Measurements from ENCODE around the gene SCD. TPM values are rescaled to one million over a fixed set of nuclear protein-coding genes. Genes with fewer than 3 reads are reported as not detected.

The SCD gene
- total RNA-seq, 1 experiment from 2014 or later, result 652 TPM

- no peak for TF ChIP-seq REST (IDR thresholded peaks at IDR 0.05; ENCODE audit: low read depth)
- TF ChIP-seq ATF3 (IDR thresholded peaks at IDR 0.05), result no peak
- no peak for TF ChIP-seq POLR2AphosphoS5 (IDR thresholded peaks at IDR 0.05; ENCODE audit: low read depth, low read length)
- no peak for TF ChIP-seq SP1 (IDR thresholded peaks at IDR 0.05; ENCODE audit: low read depth)
- TF ChIP-seq CEBPB (IDR thresholded peaks at IDR 0.05; ENCODE audit: low read depth), result no peak
- no peak for TF ChIP-seq JUND (IDR thresholded peaks at IDR 0.05)
- no peak for TF ChIP-seq ZNF274 (IDR thresholded peaks at IDR 0.05; ENCODE audit: low read depth, low read length)
- no peak for TF ChIP-seq YY1 (IDR thresholded peaks at IDR 0.05; ENCODE audit: extremely low read depth, insufficient replicate concordance, low read depth, low read length)
- no peak for TF ChIP-seq SIN3A (IDR thresholded peaks at IDR 0.05; ENCODE audit: low read depth)
- no peak for TF ChIP-seq ZFX (IDR thresholded peaks at IDR 0.05)
- no peak for TF ChIP-seq CBX3 (IDR thresholded peaks at IDR 0.05; ENCODE audit: low read depth)
- no peak for TF ChIP-seq EZH2 (IDR thresholded peaks at IDR 0.05)
- TF ChIP-seq TCF7L2 (IDR thresholded peaks at IDR 0.05; ENCODE audit: borderline replicate concordance, extremely low read depth, insufficient read depth, insufficient read length), result no peak
Observed at GRCh38 chr10:100330079-100330478, 17.0 kb upstream of the SCD start, which contains the start of gene PKD2L1 (continued).

- no TSS peak for BruUV-seq (replicated peaks)
- intact Hi-C loops (cut with micrococcal nuclease), result no loop called here
- no peaks in the 10 kb centered on the region for H4K20me1 ChIP-seq (ENCODE audit: insufficient read depth)
- no peak overlapping the region for H3K4me3 ChIP-seq (replicated peaks in 1 of 2; ENCODE audit: low read depth in 1 of 2, low read length in 2 of 2)
- DNase-seq (ENCODE audit: low read depth, low spot score) (no peak), ATAC-seq (no peak)
- no peaks in the 10 kb centered on the region for H3K9me2 ChIP-seq (ENCODE audit: insufficient read depth)
- no peaks in the 10 kb centered on the region for H3K4me1 ChIP-seq (ENCODE audit: control insufficient read depth in 1 of 2, insufficient read depth in 2 of 2, low read length in 2 of 2)
- H3K4me2 ChIP-seq (ENCODE audit: low read length), result no peak overlapping the region
- RAD21 ChIA-PET (ENCODE audit: low non-redundant PET in 1 of 2, low total read pairs in 2 of 2, uncharacterized antibody in 2 of 2, unreplicated experiment in 2 of 2), result no interaction called here
- H3K36me3 ChIP-seq (ENCODE audit: control insufficient read depth in 1 of 2, insufficient read depth in 2 of 2, low read length in 2 of 2), result no peaks in the 10 kb centered on the region
- H3K9ac ChIP-seq (ENCODE audit: low read length), result no peak overlapping the region
- POLR2A ChIA-PET, result interaction anchor here (0.6 kb wide), 1 partner anchor 202 kb away, joined by 3 read pairs; the partner anchor contains the start of gene HIF1AN
- H3K9me3 ChIP-seq (ENCODE audit: control insufficient read depth in 1 of 2, insufficient read depth in 1 of 2, low read depth in 1 of 2, low read length in 2 of 2), result no peaks in the 10 kb centered on the region
- no peaks in the 10 kb centered on the region for H3K79me2 ChIP-seq (ENCODE audit: insufficient read depth, low read length)
- no peak overlapping the region for H3K27ac ChIP-seq (ENCODE audit: low read depth, low read length)
- no peak overlapping the region for H2AFZ ChIP-seq (ENCODE audit: low read depth, low read length, poor library complexity, severe bottlenecking)
- CTCF ChIA-PET, result interaction anchor here (1.2 to 1.6 kb wide), 2 partner anchors 10 to 14 kb away, joined by 3 read pairs; partner anchors contain the start of gene SCD
- peaks cover 38% of the 10 kb centered on the region; the same call in 1 of the 2 replicates for H3K27me3 ChIP-seq (ENCODE audit: insufficient read depth, low read length)
- no peak for TF ChIP-seq EGR1 (IDR thresholded peaks at IDR 0.05; ENCODE audit: low read depth)
- no peak for TF ChIP-seq TCF7L2 (IDR thresholded peaks at IDR 0.05; ENCODE audit: borderline replicate concordance, extremely low read depth, insufficient read depth, insufficient read length)
- TF ChIP-seq POLR2AphosphoS5 (IDR thresholded peaks at IDR 0.05; ENCODE audit: low read depth, low read length), result no peak
- TF ChIP-seq JUND (IDR thresholded peaks at IDR 0.05), result no peak
- TF ChIP-seq FOSL1 (IDR thresholded peaks at IDR 0.05; ENCODE audit: low read depth), result no peak
- no peak for TF ChIP-seq EZH2 (IDR thresholded peaks at IDR 0.05)
- no peak for TF ChIP-seq CEBPB (IDR thresholded peaks at IDR 0.05; ENCODE audit: low read depth)
- no peak for TF ChIP-seq ZNF274 (IDR thresholded peaks at IDR 0.05; ENCODE audit: low read depth, low read length)
- TF ChIP-seq ZFX (IDR thresholded peaks at IDR 0.05), result no peak
- TF ChIP-seq REST (IDR thresholded peaks at IDR 0.05; ENCODE audit: low read depth), result no peak
- TF ChIP-seq POLR2A (IDR thresholded peaks at IDR 0.05; ENCODE audit: borderline replicate concordance, extremely low read depth, insufficient read depth, insufficient read length), result no peak
Observed at GRCh38 chr10:100333106-100333505, 13.9 kb upstream of the SCD start.
